ENCODE results near the gene SHTN1.

DNA sequence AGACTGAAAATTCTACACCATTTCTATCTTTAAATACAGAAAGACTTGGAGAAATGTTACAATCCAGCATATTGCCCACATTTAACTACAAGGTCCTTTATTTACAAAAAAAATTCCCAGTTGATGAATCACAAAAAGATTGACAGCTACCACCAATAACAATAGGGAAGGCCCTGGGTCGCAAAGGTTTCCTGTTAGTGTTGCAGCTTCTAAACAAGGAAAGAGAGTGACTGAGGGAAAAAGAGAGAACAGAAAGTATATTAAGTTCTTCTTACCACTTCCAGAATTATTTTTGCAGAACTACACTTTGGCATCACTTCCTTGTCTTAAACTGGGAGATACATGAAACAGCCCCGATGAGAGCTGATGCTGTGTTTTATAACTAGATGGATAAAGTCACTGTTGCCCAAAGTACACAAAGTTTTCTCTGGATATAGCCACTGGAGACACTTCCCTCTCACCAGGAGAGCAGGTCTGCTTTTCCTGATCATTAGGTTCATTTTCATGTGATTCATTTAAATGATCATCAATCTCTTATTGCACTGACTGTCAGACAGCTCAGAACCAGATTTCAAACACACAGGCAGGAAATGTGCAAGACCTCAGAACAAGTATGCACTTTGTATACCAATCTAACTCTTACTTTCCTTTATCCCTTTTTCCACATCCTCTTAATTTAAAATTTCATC, 57.0 kb downstream of the SHTN1 start:
- TF ChIP-seq, protein P1, sequence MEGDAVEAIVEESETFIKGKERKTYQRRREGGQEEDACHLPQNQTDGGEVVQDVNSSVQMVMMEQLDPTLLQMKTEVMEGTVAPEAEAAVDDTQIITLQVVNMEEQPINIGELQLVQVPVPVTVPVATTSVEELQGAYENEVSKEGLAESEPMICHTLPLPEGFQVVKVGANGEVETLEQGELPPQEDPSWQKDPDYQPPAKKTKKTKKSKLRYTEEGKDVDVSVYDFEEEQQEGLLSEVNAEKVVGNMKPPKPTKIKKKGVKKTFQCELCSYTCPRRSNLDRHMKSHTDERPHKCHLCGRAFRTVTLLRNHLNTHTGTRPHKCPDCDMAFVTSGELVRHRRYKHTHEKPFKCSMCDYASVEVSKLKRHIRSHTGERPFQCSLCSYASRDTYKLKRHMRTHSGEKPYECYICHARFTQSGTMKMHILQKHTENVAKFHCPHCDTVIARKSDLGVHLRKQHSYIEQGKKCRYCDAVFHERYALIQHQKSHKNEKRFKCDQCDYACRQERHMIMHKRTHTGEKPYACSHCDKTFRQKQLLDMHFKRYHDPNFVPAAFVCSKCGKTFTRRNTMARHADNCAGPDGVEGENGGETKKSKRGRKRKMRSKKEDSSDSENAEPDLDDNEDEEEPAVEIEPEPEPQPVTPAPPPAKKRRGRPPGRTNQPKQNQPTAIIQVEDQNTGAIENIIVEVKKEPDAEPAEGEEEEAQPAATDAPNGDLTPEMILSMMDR (IDR thresholded peaks at IDR 0.05), result no peak
- no peak for TF ChIP-seq EZH2 (IDR thresholded peaks at IDR 0.05; ENCODE audit: borderline replicate concordance, insufficient read depth, low read depth, low read length, poor library complexity, severe bottlenecking)

Measured in B cell (primary cell).